Peyer's patch (tissue), 4 donors: Measurements from ENCODE around the gene MTCL1. TPM values are rescaled to one million over a fixed set of nuclear protein-coding genes. Genes with fewer than 3 reads are reported as not detected.

Experiments
- DNase-seq, 3 donors: peaks; one replicate each; pipeline ENCODE4 v3.0.0-alpha.2; 2017 to 2019
- H3K27ac ChIP-seq, 4 donors: fragments of 200-600 bp; sonication (generic); one replicate each; pipeline ENCODE4 v1.5.1; 2016 to 2019
- H3K27me3 ChIP-seq, 2 donors: fragments of 200-600 bp; sonication (generic); one replicate each; pipeline ENCODE4 v1.5.1; 2019
- H3K36me3 ChIP-seq, 3 donors: fragments of 200-600 bp; sonication (generic); one replicate each; pipeline ENCODE4 v1.5.1; 2016 to 2019
- H3K4me1 ChIP-seq, 4 donors: fragments of 200-600 bp; sonication (generic); one replicate each; pipeline ENCODE4 v1.5.1; 2016 to 2019
- H3K4me3 ChIP-seq, 4 donors: fragments of 200-600 bp; sonication (generic); 1 replicate in 3 of 4; 2 replicates in 1 of 4; pipeline ENCODE4 v1.5.1; 2016 to 2019; ENCODE audit warnings: mild to moderate bottlenecking in 1 of 4
- H3K9me3 ChIP-seq, 4 donors: fragments of 200-600 bp; sonication (generic); one replicate each; pipeline ENCODE4 v1.5.1; 2016 to 2019; ENCODE audit warnings: mild to moderate bottlenecking in 1 of 4
- POLR2A ChIP-seq, 2 donors: fragments of 450-650 bp; IDR thresholded peaks; one replicate each; pipeline ENCODE4 v1.5.1; 2017; ENCODE audit warnings: antibody characterized with exemption in 2 of 2, mild to moderate bottlenecking in 2 of 2, moderate library complexity in 2 of 2
- total RNA-seq, 4 donors: library from RNA; depleted of rRNA; stranded (reverse); fragments of >200 nt; gene quantifications; one replicate each; pipeline ENCODE4 v1.1.0, GENCODE V29; 2016
- TF ChIP-seq, protein P1 (sequence below), 6 experiments: fragments of 450-650 bp in 4 of 6; fragments of 200-600 bp in 2 of 6; sonication (generic) in 1 of 6; IDR thresholded peaks; one replicate each; pipeline ENCODE4 v1.5.1; 2017 to 2019; ENCODE audit warnings: antibody characterized with exemption in 6 of 6, mild to moderate bottlenecking in 3 of 6, moderate library complexity in 1 of 6

Gene MTCL1
- total RNA-seq, 4 donors from 2014 or later: 4.2 to 27.2 (median 6.3) TPM

DNA sequence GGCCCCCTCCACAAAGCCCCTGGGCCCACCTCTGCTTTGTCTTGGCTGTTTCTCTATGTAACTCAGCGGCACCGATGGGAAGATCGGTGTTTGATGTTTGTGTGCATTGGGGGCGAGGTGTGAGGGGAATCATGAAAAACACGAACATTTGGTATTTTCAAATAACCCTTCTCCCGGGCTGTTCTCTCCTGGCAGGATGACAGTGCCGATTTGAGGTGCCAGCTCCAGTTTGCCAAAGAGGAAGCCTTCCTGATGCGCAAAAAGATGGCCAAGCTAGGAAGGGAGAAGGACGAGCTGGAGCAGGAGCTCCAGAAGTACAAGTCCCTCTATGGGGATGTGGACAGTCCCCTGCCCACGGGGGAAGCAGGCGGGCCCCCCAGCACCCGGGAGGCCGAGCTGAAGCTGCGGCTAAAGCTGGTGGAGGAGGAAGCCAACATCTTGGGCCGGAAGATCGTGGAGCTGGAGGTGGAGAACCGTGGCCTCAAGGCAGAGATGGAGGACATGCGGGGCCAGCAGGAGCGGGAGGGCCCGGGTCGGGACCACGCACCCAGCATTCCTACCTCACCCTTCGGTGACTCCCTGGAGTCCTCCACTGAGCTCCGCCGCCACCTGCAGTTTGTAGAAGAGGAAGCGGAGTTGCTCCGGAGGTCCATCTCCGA is 78.1 kb downstream of the MTCL1 start:
- peak in 1 of 3 donors; percentile 17 for DNase-seq
- Histone ChIP-seq H3K9me3 (no peaks in the 10 kb centered on the region), H3K4me1 (no peaks in the 10 kb centered on the region), H3K4me3 (no peak overlapping the region), H3K27me3 (no peaks in the 10 kb centered on the region), H3K36me3 (peaks cover 0 to 6% (median 0%) of the 10 kb centered on the region in 3 donors), H3K27ac (no peak overlapping the region)
- TF ChIP-seq POLR2A (IDR thresholded peaks at IDR 0.05): no peak

DNA sequence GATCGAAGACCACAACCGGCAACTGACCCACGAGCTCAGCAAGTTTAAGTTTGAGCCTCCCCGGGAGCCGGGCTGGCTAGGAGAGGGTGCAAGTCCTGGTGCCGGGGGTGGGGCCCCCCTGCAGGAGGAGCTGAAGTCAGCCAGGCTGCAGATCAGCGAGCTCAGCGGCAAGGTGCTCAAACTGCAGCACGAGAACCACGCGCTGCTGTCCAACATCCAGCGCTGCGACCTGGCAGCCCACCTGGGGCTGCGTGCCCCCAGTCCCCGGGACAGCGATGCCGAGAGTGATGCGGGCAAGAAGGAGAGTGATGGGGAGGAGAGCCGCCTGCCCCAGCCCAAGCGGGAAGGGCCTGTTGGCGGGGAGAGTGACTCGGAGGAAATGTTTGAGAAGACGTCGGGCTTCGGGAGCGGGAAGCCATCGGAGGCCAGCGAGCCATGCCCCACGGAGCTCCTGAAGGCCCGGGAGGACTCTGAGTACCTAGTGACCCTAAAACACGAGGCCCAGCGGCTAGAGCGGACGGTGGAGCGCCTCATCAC is 78.7 kb downstream of the MTCL1 start:
- peaks cover 0 to 6% (median 0%) of the 10 kb centered on the region in 3 donors for H3K36me3 ChIP-seq

DNA sequence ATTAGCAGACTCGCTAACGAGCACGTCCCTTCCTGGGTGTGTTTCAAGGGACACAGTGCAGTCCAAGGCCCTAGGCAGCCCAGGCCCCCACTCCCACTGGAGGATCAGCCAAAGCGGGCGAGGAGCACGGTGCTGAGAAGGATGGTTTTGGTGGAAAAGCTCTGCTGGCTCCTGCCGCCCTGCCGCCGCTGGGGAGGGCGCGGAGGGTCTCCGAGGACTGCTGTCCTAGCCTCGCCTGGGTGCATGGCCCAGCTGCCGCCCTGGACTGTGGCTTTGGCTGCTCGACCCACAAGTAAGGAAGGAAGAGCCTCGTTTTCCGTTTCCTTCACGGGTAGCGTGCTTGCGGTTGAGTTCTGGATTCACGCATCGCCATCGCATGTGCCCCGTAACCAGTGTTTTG is 79.9 kb downstream of the MTCL1 start:
- Histone ChIP-seq H3K27me3 (no peaks in the 10 kb centered on the region), H3K9me3 (no peaks in the 10 kb centered on the region), H3K27ac (no peak overlapping the region), H3K4me1 (no peaks in the 10 kb centered on the region), H3K4me3 (no peak overlapping the region), H3K36me3 (peaks cover 0 to 6% (median 0%) of the 10 kb centered on the region in 3 donors)
- peak in 1 of 3 donors; percentile 40 for DNase-seq
- no peak for TF ChIP-seq POLR2A (IDR thresholded peaks at IDR 0.05)
- TF ChIP-seq, protein P1, sequence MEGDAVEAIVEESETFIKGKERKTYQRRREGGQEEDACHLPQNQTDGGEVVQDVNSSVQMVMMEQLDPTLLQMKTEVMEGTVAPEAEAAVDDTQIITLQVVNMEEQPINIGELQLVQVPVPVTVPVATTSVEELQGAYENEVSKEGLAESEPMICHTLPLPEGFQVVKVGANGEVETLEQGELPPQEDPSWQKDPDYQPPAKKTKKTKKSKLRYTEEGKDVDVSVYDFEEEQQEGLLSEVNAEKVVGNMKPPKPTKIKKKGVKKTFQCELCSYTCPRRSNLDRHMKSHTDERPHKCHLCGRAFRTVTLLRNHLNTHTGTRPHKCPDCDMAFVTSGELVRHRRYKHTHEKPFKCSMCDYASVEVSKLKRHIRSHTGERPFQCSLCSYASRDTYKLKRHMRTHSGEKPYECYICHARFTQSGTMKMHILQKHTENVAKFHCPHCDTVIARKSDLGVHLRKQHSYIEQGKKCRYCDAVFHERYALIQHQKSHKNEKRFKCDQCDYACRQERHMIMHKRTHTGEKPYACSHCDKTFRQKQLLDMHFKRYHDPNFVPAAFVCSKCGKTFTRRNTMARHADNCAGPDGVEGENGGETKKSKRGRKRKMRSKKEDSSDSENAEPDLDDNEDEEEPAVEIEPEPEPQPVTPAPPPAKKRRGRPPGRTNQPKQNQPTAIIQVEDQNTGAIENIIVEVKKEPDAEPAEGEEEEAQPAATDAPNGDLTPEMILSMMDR (IDR thresholded peaks at IDR 0.05): no peak

More for the DNA sequence above, 78.7 kb downstream of the MTCL1 start:
- H3K27me3 ChIP-seq: no peaks in the 10 kb centered on the region
- peak in 1 of 3 donors; percentile 29 for DNase-seq
- no peak overlapping the region for H3K4me3 ChIP-seq
- H3K27ac ChIP-seq: no peak overlapping the region
- H3K4me1 ChIP-seq: no peaks in the 10 kb centered on the region
- H3K9me3 ChIP-seq: no peaks in the 10 kb centered on the region
- TF ChIP-seq, protein P1 (IDR thresholded peaks at IDR 0.05): no peak
- TF ChIP-seq POLR2A (IDR thresholded peaks at IDR 0.05): no peak

DNA sequence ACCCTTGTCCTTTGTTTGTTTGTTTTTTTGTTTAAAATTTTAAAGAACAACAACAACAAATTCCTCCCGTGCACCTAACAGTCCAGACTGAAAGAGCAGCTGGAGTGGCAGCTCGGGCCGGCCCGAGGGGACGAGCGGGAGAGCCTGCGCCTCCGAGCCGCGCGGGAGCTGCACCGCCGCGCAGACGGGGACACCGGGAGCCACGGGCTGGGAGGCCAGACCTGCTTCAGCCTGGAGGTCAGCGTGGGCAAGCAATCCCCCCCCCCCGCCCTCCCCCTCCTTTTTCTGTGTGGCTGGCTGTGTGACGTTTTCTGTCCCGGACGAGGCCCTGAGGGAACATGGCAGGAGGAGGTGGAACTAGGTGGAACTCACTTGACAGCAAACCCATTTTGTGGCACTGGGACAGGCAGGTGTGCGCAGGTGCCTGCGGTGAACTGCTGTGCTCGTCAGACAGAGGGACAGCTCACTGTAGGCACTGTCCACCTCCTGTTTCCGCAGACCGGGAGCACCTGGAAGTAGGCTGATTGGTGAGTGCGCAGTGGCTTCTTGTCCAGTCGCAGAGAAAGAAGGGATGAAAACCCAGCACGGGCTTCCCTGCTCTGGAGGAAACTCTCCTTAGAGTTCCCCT is 80.6 kb downstream of the MTCL1 start:
- no peaks in the 10 kb centered on the region for H3K4me1 ChIP-seq
- H3K36me3 ChIP-seq: peaks cover 0 to 6% (median 0%) of the 10 kb centered on the region in 3 donors
- no peaks in the 10 kb centered on the region for H3K9me3 ChIP-seq
- no peaks in the 10 kb centered on the region for H3K27me3 ChIP-seq
- no peak overlapping the region for H3K27ac ChIP-seq
- peak in 1 of 3 donors; percentile 41 for DNase-seq
- TF ChIP-seq POLR2A (IDR thresholded peaks at IDR 0.05): no peak
- TF ChIP-seq, protein P1 (IDR thresholded peaks at IDR 0.05): no peak
- no peak overlapping the region for H3K4me3 ChIP-seq

DNA sequence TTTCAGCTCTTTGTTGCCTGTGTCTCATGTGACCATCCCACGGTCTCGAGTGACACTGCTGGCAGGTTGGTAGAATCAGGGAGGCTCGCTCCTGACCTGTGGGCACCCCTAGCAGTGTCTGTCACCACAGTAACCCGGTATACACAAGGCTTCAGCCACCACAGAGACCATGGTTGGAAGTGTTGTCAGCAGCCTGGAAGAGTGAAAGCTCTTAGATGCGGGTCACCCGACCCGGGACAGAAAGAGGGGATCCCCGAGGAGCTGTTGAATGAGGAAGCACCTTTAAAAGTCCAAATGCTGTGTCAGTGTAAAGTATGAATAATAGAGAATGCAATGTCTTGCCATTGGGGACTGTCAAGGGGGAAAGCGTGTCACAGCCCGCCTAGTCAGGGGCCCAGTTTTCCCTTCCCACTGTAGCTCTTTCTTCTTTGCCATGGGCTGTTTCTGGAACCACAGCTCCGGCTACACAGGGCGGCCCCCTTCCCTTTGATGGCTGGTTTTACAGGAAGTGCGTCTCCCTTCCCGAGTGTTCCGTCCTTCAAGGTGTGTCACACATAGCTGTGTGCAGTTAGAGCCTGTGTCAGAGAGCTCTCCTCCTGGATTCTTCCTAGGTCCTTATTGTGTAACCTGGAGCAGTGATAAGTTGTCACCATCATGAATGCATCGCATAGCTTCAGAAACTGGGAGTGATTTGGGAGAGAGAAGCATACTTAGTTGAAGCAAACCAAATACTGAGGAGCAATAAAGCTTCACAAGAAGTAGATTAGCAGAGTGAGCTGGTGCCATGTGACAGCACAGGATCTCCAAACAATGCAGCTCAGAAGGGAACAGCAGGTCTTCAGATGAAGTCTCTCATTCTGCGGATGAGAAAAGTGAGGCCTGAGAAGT is 81.4 kb downstream of the MTCL1 start:
- Histone ChIP-seq H3K4me1 (no peaks in the 10 kb centered on the region), H3K4me3 (no peak overlapping the region), H3K36me3 (peaks cover 0 to 6% (median 0%) of the 10 kb centered on the region in 3 donors), H3K27ac (no peak overlapping the region), H3K27me3 (no peaks in the 10 kb centered on the region), H3K9me3 (no peaks in the 10 kb centered on the region)
- peak in 1 of 3 donors; percentile 37 for DNase-seq
- TF ChIP-seq POLR2A (IDR thresholded peaks at IDR 0.05): no peak
- TF ChIP-seq, protein P1 (IDR thresholded peaks at IDR 0.05): no peak
